K562 (cell line): Measurements from ENCODE around the gene NPDC1. TPM values are rescaled to one million over a fixed set of nuclear protein-coding genes. Genes with fewer than 3 reads are reported as not detected.

ENCODE experiments used
- ATAC-seq: fragments of 200-7000 bp; cut with Tn5 transposase; 3 replicates; pipeline ENCODE4 v1.9.1; 2020; ENCODE audit warnings: moderate library complexity
- BruUV-seq: library from RNA; stranded (reverse); fragments of 400-500 nt; replicated peaks from 2 replicates; lab custom pipeline; 2021; lab: Mats Ljungman, UMichigan
- CTCF ChIA-PET: fragments of 300-600 bp; formaldehyde crosslinking; extraction: SDS; loops from one replicate; lab custom pipeline; 2021; ENCODE audit warnings: low intra/inter-chr PET ratio; lab: Yijun Ruan, JAX
- POLR2A ChIA-PET: fragments of 300-600, 350-650 bp; sonication (Branson Sonifier 250); formaldehyde crosslinking; extraction: SDS; loops from one replicate; lab custom pipeline; 2021; ENCODE audit warnings: antibody characterized with exemption, inconsistent platforms; lab: Yijun Ruan, JAX
- DNase-seq, 4 experiments: peaks; one replicate each; pipeline versions ENCODE4 v3.0.0 to v3.0.0-alpha.2; 2011 to 2018; ENCODE audit warnings: low spot score in 3 of 4, mixed read lengths in 3 of 4; ENCODE audit errors: extremely low read depth in 1 of 4
- FAIRE-seq: peaks from 2 replicates; lab custom pipeline; 2011; peaks lifted over from hg19 to GRCh38; lab: Jason Lieb, UNC
- H2AFZ ChIP-seq: 2 replicates; pipeline ENCODE4 v1.6.0; 2011; ENCODE audit warnings: low read depth, low read length, control low read depth, inconsistent platforms
- H3K27ac ChIP-seq: fragments of 200-600 bp; 3 replicates; pipeline ENCODE4 v1.8.0; 2011; ENCODE audit warnings: low read depth, mild to moderate bottlenecking, control low read depth, inconsistent platforms, low read length, moderate library complexity, mixed read lengths; ENCODE audit errors: extremely low read depth
- H3K27me3 ChIP-seq, 2 experiments: fragments of 300-600 bp in 1 of 2; 2 replicates in 1 of 2; 3 replicates in 1 of 2; pipeline versions ENCODE4 v1.6.0 to v1.8.0; 2011; ENCODE audit warnings: inconsistent platforms in 2 of 2, low read length in 2 of 2, mild to moderate bottlenecking in 1 of 2, mixed read lengths in 1 of 2, moderate library complexity in 1 of 2; ENCODE audit not compliant: control insufficient read depth in 2 of 2, insufficient read depth in 2 of 2
- H3K36me3 ChIP-seq: fragments of 300-600 bp; 3 replicates; pipeline ENCODE4 v1.8.0; 2011; ENCODE audit warnings: mild to moderate bottlenecking, low read length, inconsistent platforms; ENCODE audit not compliant: control insufficient read depth, insufficient read depth
- H3K4me1 ChIP-seq, 2 experiments: fragments of 200-600 bp in 1 of 2; replicated peaks in 1 of 2; 2 replicates in 1 of 2; 3 replicates in 1 of 2; pipeline versions ENCODE4 v1.5.1 to v1.8.0; 2011; ENCODE audit warnings: inconsistent platforms in 2 of 2, low read length in 2 of 2, mild to moderate bottlenecking in 1 of 2, mixed read lengths in 1 of 2, moderate library complexity in 1 of 2; ENCODE audit not compliant: control insufficient read depth in 2 of 2, insufficient read depth in 2 of 2
- H3K4me2 ChIP-seq: 2 replicates; pipeline ENCODE4 v1.6.1; 2011; ENCODE audit warnings: low read length, control low read depth, inconsistent platforms, mixed read lengths; ENCODE audit not compliant: insufficient read depth
- H3K4me3 ChIP-seq: fragments of 200-600 bp; sonication (generic), shearing (Covaris generic); 2 replicates; pipeline ENCODE4 v1.5.1; 2016; ENCODE audit warnings: control low read depth, inconsistent platforms
- H3K79me2 ChIP-seq: fragments of 200-600 bp; 3 replicates; pipeline ENCODE4 v1.8.0; 2011; ENCODE audit warnings: low read length, inconsistent platforms; ENCODE audit not compliant: control insufficient read depth, insufficient read depth
- H3K9ac ChIP-seq, 2 experiments: 2 replicates each; pipeline versions ENCODE4 v1.6.0 to v1.6.1; 2011; ENCODE audit warnings: low read depth in 2 of 2, low read length in 2 of 2, control low read depth in 1 of 2, inconsistent platforms in 1 of 2, mild to moderate bottlenecking in 1 of 2, mixed read lengths in 1 of 2; ENCODE audit not compliant: insufficient read depth in 1 of 2
- H3K9me1 ChIP-seq: one replicate; pipeline ENCODE4 v1.6.0; 2011; ENCODE audit warnings: inconsistent platforms, mild to moderate bottlenecking, low read length, moderate library complexity; ENCODE audit not compliant: control insufficient read depth, insufficient read depth
- H3K9me3 ChIP-seq: replicated peaks from 2 replicates; pipeline ENCODE4 v1.5.1; 2011; ENCODE audit warnings: low read depth, low read length, inconsistent platforms; ENCODE audit not compliant: control insufficient read depth, insufficient read depth
- H4K20me1 ChIP-seq: replicated peaks from 2 replicates; pipeline ENCODE4 v1.6.1; 2011; ENCODE audit warnings: low read length, inconsistent platforms, mixed read lengths; ENCODE audit not compliant: control insufficient read depth, insufficient read depth
- BACH1 ChIP-seq: fragments of 200-800 bp; sonication (Bioruptor generic); IDR thresholded peaks from 2 replicates; pipeline ENCODE4 v1.6.1; 2016; ENCODE audit warnings: missing genetic modification characterization, missing compliant biosample characterization
- ETS1 ChIP-seq: conservative IDR thresholded peaks from 2 replicates; pipeline ENCODE4 v1.6.1; 2011; ENCODE audit warnings: low read depth, mild to moderate bottlenecking, low read length; ENCODE audit not compliant: control insufficient read depth
- MBD2 ChIP-seq: sonication (generic); IDR thresholded peaks from 2 replicates; pipeline ENCODE4 v1.6.1; 2016; ENCODE audit warnings: low read depth, borderline replicate concordance
- NRF1 ChIP-seq, 2 experiments: fragments of 450-650 bp; IDR thresholded peaks in 1 of 2; conservative IDR thresholded peaks in 1 of 2; 2 replicates each; pipeline ENCODE4 v1.6.1; 2014; ENCODE audit warnings: mild to moderate bottlenecking in 2 of 2
- PHF8 ChIP-seq: fragments of 200-600 bp; sonication (generic); IDR thresholded peaks from 2 replicates; pipeline ENCODE4 v1.6.1; 2012; ENCODE audit warnings: mixed run types, mild to moderate bottlenecking, inconsistent platforms, low read length, moderate library complexity, borderline replicate concordance
- POLR2H ChIP-seq: IDR thresholded peaks from 2 replicates; pipeline ENCODE4 v1.6.1; 2016; ENCODE audit warnings: missing genetic modification characterization, low read depth, mild to moderate bottlenecking, control low read depth, missing compliant biosample characterization, moderate library complexity
- RFX5 ChIP-seq: IDR thresholded peaks from 2 replicates; pipeline ENCODE4 v1.6.1; 2011; ENCODE audit warnings: low read depth, mild to moderate bottlenecking, improper control_type of control experiment, low read length
- SFPQ ChIP-seq: fragments of 200-400 bp; formaldehyde crosslinking; IDR thresholded peaks from 2 replicates; pipeline ENCODE4 v1.6.1; 2017; ENCODE audit warnings: mild to moderate bottlenecking, low read depth, low read length, moderate library complexity
- SMARCE1 ChIP-seq: fragments of 450-650 bp; IDR thresholded peaks from 2 replicates; pipeline ENCODE4 v1.7.1; 2016; ENCODE audit warnings: mild to moderate bottlenecking
- SRSF1 ChIP-seq: fragments of 200-400 bp; formaldehyde crosslinking; IDR thresholded peaks from 2 replicates; pipeline ENCODE4 v1.6.1; 2017; ENCODE audit warnings: mild to moderate bottlenecking, low read depth, low read length, moderate library complexity
- THRB ChIP-seq: fragments of 450-650 bp; formaldehyde crosslinking; conservative IDR thresholded peaks from 2 replicates; pipeline ENCODE4 v1.4.0; 2022; ENCODE audit warnings: mild to moderate bottlenecking, missing genetic modification characterization
- TRIM25 ChIP-seq: fragments of 450-650 bp; IDR thresholded peaks from 2 replicates; pipeline ENCODE4 v1.7.0; 2016; ENCODE audit warnings: borderline replicate concordance
- YY1 ChIP-seq, 3 experiments: IDR thresholded peaks; 2 replicates each; pipeline ENCODE4 v1.6.1; 2011; ENCODE audit warnings: low read length in 2 of 3, mild to moderate bottlenecking in 2 of 3, moderate library complexity in 2 of 3, borderline replicate concordance in 1 of 3, control low read depth in 1 of 3, low read depth in 1 of 3; ENCODE audit not compliant: insufficient read depth in 3 of 3, insufficient replicate concordance in 2 of 3, control insufficient read depth in 1 of 3, insufficient read length in 1 of 3; ENCODE audit errors: extremely low read depth in 1 of 3
- ZNF695 ChIP-seq: fragments of 450-650 bp; formaldehyde crosslinking; IDR thresholded peaks from 2 replicates; pipeline ENCODE4 v1.4.0; 2020; ENCODE audit warnings: mild to moderate bottlenecking, moderate library complexity
- ZNF76 ChIP-seq: fragments of 250-450 bp; sonication (Bioruptor Pico); IDR thresholded peaks from 2 replicates; pipeline ENCODE4 v1.4.0; 2020; ENCODE audit warnings: mild to moderate bottlenecking, moderate library complexity, borderline replicate concordance
- WGBS: fragments of 100-300 bp; shearing (Covaris generic); methylation state at CpG from one replicate; pipeline ENCODE4 v1.1.6; 2016; ENCODE audit warnings: low coverage, mixed read lengths; ENCODE audit not compliant: insufficient coverage; ENCODE audit errors: missing lambda C conversion rate; 5-methylcytosine and 5-hydroxymethylcytosine counted together
- in situ Hi-C: fragments of 300-500 bp; cut with MboI; formaldehyde crosslinking; loops from 4 replicates; pipeline ENCODE4 v1.15.0; 2018; ENCODE audit warnings: inconsistent platforms, mixed read lengths
- intact Hi-C: fragments of 100-400 bp; cut with micrococcal nuclease; formaldehyde crosslinking; loops from 2 replicates; pipeline ENCODE4 v1.14.2; 2022
- polyA plus RNA-seq, 8 experiments: library from polyadenylated mRNA; depleted of rRNA in 4 of 8; stranded (reverse) in 5 of 8; unstranded in 3 of 8; fragments of >200 nt; fragmentation: Nextera tagmentation in 2 of 8; fragmentation: Illumina TruSeq in 1 of 8; extraction: Ambion mirVana in 2 of 8; extraction: Trizol in 1 of 8; gene quantifications; 2 replicates each; pipeline versions ENCODE4 v1.2.1 to v1.2.3, GENCODE V29; 2011 to 2014; ENCODE audit warnings: inconsistent platforms in 1 of 8, missing spikeins in 1 of 8
- total RNA-seq, 7 experiments: library from RNA; depleted of rRNA in 6 of 7; stranded (reverse); fragments of >200 nt in 6 of 7; fragmentation: Illumina TruSeq in 2 of 7; extraction: Trizol in 2 of 7; gene quantifications; 2 replicates each; pipeline versions ENCODE4 v1.2.1 to v1.2.3, GENCODE V29; 2011 to 2021; ENCODE audit warnings: low replicate concordance in 1 of 7

NPDC1 gene
- total and polyA plus RNA-seq, 9 of the 15 experiments (the other 6 are each of a cell fraction or from before 2014, with no cell fraction given), result 0.06 to 2.1 (median 0.53) TPM; not detected in 3

GRCh38 chr9:137026384-137026783, 19.6 kb downstream of the NPDC1 start:
- WGBS, result 69% methylated on average over 2 of the region's 2 CpGs
- TF ChIP-seq NRF1 (conservative IDR thresholded peaks at IDR 0.05 in 1 of 2, IDR thresholded peaks at IDR 0.05 in 1 of 2), result no peak
- no peak for TF ChIP-seq ZNF695
- TF ChIP-seq SFPQ, result no peak
- no peak for TF ChIP-seq SRSF1
- TF ChIP-seq POLR2H (tag), result no peak
- TF ChIP-seq SMARCE1, result no peak
- TF ChIP-seq RFX5, result no peak
- no peak for TF ChIP-seq MBD2
- TF ChIP-seq BACH1 (tag), result no peak
- no peak for TF ChIP-seq YY1 (IDR thresholded peaks at IDR 0.05; ENCODE audit: borderline replicate concordance in 1 of 3, control insufficient read depth in 1 of 3, extremely low read depth in 1 of 3, insufficient read depth in 3 of 3, insufficient read length in 1 of 3, insufficient replicate concordance in 2 of 3, low read depth in 1 of 3, low read length in 2 of 3)
- no peak for TF ChIP-seq PHF8
- no peak for TF ChIP-seq ETS1
- no peak for TF ChIP-seq THRB (CRISPR knock-in tag)
- no peak for TF ChIP-seq TRIM25
- TF ChIP-seq ZNF76 (CRISPR knock-in tag), result no peak

More at GRCh38 chr9:137026384-137026783, 19.6 kb downstream of the NPDC1 start:
- BruUV-seq, result no TSS peak
- DNase-seq, result no peak
- ATAC-seq, result no peak
- H3K27ac ChIP-seq, result no peak overlapping the region
- in situ Hi-C loops, result no loop called here
- H3K9ac ChIP-seq, result no peak overlapping the region
- FAIRE-seq, result no peak
- peaks cover 13 to 94% of the 10 kb centered on the region in 2 experiments for H3K4me1 ChIP-seq
- no peak overlapping the region for H3K4me2 ChIP-seq
- no peaks in the 10 kb centered on the region for H3K27me3 ChIP-seq
- POLR2A ChIA-PET, result interaction anchor here (0.6 to 1.6 kb wide), 7 partner anchors 8 to 681 kb away, joined by 3 to 4 read pairs (median 3); partner anchors contain the start of genes AJM1 and NPDC1
- intact Hi-C loops, result no loop called here
- H4K20me1 ChIP-seq, result 0 out of 2 replicates have a peak, but pooled peaks cover 4% of the 10 kb centered on the region
- H3K79me2 ChIP-seq, result peaks cover 3% of the 10 kb centered on the region; the same call in 1 of the 3 replicates
- H3K4me3 ChIP-seq, result no peak overlapping the region
- CTCF ChIA-PET, result no interaction called here
- H2AFZ ChIP-seq, result no peak overlapping the region
- H3K9me1 ChIP-seq, result no peaks in the 10 kb centered on the region
- no peaks in the 10 kb centered on the region for H3K9me3 ChIP-seq
- H3K36me3 ChIP-seq, result no peaks in the 10 kb centered on the region
